Measurements from ENCODE around the gene C12orf43.

DNA sequence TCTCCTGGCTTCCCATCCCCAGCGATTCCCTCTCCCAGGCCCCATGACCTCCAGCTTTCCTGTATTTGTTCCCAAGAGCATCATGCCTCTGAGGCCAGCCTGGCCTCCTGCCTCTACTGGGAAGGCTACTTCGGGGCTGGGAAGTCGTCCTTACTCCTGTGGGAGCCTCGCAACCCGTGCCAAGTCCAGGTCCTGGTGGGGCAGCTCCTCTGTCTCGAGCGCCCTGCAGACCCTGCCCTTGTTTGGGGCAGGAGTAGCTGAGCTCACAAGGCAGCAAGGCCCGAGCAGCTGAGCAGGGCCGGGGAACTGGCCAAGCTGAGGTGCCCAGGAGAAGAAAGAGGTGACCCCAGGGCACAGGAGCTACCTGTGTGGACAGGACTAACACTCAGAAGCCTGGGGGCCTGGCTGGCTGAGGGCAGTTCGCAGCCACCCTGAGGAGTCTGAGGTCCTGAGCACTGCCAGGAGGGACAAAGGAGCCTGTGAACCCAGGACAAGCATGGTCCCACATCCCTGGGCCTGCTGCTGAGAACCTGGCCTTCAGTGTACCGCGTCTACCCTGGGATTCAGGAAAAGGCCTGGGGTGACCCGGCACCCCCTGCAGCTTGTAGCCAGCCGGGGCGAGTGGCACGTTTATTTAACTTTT lies 14.3 kb downstream of the C12orf43 start:
- TF ChIP-seq POLR2AphosphoS5 (IDR thresholded peaks at IDR 0.05) (no peak), CTCF (IDR thresholded peaks at IDR 0.05) (no peak)
